Effector memory CD4-positive, alpha-beta T cell (primary cell): ENCODE results near the gene WWC1.
"Not testable (repeated sequence)": the region's sequence is repeated elsewhere in the genome, so short reads cannot be mapped to it uniquely, and the experiment has no call there.

Experiments used
- DNase-seq, 3 donors: peaks; one replicate each; pipeline ENCODE4 v3.0.0-alpha.2; 2020
- H3K27ac ChIP-seq: 2 replicates; pipeline ENCODE4 v1.7.0; 2013; ENCODE audit warnings: mild to moderate bottlenecking, low read length, moderate library complexity; ENCODE audit not compliant: insufficient read depth, poor library complexity, severe bottlenecking
- H3K27me3 ChIP-seq: replicated peaks from 2 replicates; pipeline ENCODE4 v1.7.0; 2013; ENCODE audit warnings: mild to moderate bottlenecking, low read length; ENCODE audit not compliant: insufficient read depth, control insufficient read depth, poor library complexity, severe bottlenecking
- H3K36me3 ChIP-seq: 2 replicates; pipeline ENCODE4 v1.7.0; 2013; ENCODE audit warnings: mild to moderate bottlenecking, low read length, moderate library complexity; ENCODE audit not compliant: control insufficient read depth, insufficient read depth
- H3K4me1 ChIP-seq: 2 replicates; pipeline ENCODE4 v1.7.0; 2013; ENCODE audit warnings: low read length, mild to moderate bottlenecking; ENCODE audit not compliant: control insufficient read depth, insufficient read depth, poor library complexity, severe bottlenecking
- H3K4me3 ChIP-seq: 2 replicates; pipeline ENCODE4 v1.7.0; 2013; ENCODE audit warnings: low read length, low read depth, mild to moderate bottlenecking; ENCODE audit not compliant: insufficient read depth, poor library complexity, severe bottlenecking
- H3K9me3 ChIP-seq: 2 replicates; pipeline ENCODE4 v1.7.0; 2013; ENCODE audit warnings: mild to moderate bottlenecking, low read length, moderate library complexity; ENCODE audit not compliant: control insufficient read depth

WWC1 gene

DNA sequence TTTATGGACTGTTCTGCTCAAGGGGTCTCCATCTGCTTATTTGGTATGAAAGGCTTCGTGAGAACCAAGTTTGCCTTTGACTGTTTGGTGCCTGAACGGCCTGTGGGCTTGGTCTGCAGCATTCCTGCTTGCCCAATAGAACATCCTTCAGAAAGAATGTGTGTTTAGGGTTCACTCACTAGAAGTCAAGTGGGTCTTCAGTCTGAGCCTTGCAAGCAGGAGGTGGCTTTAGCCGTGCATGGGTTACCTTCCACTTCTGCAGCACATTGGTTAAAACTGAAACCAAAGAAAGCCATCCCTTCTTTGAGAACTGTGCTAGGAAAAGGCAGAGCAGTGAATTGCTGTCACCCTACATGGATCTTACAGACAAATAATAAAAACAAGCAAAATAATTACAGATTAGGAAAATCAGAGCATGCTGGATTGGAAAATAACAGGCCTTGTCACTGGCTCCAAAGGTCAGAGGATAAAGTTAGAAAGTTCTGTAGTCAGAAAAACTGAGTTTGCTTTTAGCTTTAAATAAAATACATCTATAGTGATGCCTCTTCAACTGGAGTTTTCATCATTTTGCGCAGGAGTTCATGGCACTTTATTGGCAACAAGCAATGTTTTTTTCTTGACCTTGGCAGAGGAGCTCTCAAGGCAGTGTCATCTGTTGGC, 16.6 kb downstream of the WWC1 start:
- Histone ChIP-seq H3K4me3 (no peak overlapping the region), H3K36me3 (no peaks in the 10 kb centered on the region), H3K4me1 (no peaks in the 10 kb centered on the region), H3K9me3 (no peaks in the 10 kb centered on the region), H3K27ac (no peak overlapping the region), H3K27me3 (no peaks in the 10 kb centered on the region)
- no peak for DNase-seq

DNA sequence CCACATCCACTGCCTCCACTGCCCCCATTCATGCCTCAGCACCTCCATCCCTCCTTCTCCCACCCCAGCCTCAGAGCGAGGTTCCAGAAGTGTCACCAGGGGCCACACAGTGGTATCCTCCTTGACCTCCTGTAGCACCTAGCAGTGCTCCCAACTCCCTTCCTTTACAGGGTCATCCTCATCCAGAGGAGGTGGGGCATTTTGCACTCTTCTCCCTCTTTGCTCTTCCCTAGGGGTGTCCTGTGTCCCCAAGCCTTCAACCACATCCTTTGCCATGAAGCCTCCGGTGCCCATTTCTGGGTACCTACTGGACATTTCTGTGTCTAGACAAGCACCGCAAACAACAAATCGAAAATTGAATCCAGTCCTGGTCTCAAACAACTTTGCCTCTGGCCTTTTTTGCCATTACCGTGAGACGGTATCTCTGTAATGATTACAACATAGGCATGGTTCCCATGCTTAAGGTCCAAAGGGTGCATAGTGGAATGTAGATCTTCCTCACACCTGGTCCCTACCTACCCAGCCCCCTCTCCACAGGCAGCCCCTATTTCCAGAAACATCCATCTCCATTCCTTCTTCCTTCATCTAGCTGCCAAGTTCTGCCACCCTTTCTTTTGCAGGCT, 17.6 kb downstream of the WWC1 start:
- H3K36me3 ChIP-seq: no peaks in the 10 kb centered on the region
- no peak overlapping the region for H3K27ac ChIP-seq
- no peaks in the 10 kb centered on the region for H3K4me1 ChIP-seq
- DNase-seq: no peak
- no peaks in the 10 kb centered on the region for H3K27me3 ChIP-seq
- H3K9me3 ChIP-seq: no peaks in the 10 kb centered on the region
- no peak overlapping the region for H3K4me3 ChIP-seq

DNA sequence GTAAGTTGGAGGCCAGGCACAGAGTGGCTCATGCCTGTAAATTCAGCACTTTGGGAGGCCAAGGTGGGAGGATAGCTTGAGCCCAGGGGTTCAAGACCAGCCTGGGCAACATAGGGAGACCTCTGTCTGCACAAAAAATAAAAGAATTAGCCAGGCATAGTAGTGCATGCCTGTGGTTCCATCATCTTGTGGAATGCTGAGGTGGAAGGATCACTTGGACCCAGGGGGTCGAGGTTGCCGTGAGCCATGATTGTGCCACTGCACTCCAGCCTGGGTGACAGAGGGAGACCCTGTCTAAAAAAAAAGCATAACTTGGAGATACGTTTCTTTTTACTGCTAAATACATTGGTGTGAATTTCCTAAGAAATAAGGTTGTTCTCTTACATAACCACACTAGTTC, 19.1 kb downstream of the WWC1 start:
- H3K9me3 ChIP-seq, H3K4me3 ChIP-seq, H3K4me1 ChIP-seq, H3K27me3 ChIP-seq, DNase-seq, H3K36me3 ChIP-seq, H3K27ac ChIP-seq: not testable (repeated sequence)

- H3K4me1 ChIP-seq: no peaks in the 10 kb centered on the region
- H3K4me3 ChIP-seq: no peak overlapping the region
- no peaks in the 10 kb centered on the region for H3K27me3 ChIP-seq
- H3K36me3 ChIP-seq: no peaks in the 10 kb centered on the region
- no peak for DNase-seq
- no peak overlapping the region for H3K27ac ChIP-seq
- no peaks in the 10 kb centered on the region for H3K9me3 ChIP-seq
These were observed 19.7 kb downstream of the WWC1 start for GRCh38 chr5:168311061-168311566.

DNA sequence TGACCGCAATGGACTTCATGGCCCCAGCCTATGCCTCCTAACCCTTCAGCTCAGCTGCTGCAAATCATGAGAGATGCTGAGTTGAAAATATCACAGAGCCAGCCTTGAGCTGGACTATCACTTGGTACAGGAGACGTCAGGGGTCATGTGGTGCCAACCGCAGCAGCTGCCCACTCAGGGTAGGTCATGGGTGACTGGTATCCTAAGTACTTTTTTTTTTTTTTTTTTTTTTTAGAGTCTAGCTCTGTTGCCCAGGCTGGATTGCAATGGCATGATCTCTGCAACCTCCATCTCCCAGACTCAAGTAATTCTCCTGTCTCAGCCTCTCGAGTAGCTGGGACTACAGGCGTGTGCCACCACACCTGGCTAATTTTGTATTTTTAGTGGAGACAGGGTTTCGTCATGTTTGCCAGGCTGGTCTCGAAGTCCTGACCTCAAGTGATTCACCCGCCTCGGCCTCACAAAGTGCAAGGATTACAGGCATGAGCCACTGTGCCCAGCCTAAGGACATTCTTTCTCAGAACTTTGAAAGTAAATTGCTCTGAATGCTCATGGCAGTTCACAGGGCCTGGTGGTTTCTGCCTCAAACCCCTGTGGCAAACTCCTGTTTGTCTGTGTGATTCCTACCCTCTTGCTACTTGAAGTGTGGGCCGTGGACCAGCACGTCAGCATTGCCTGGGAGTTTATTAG, 21.3 kb downstream of the WWC1 start:
- H3K4me3 ChIP-seq: no peak overlapping the region
- no peak for DNase-seq
- H3K36me3 ChIP-seq: no peaks in the 10 kb centered on the region
- H3K4me1 ChIP-seq: no peaks in the 10 kb centered on the region
- no peaks in the 10 kb centered on the region for H3K27me3 ChIP-seq
- no peaks in the 10 kb centered on the region for H3K9me3 ChIP-seq
- H3K27ac ChIP-seq: no peak overlapping the region

GRCh38 chr5:168313596-168314204, 22.3 kb downstream of the WWC1 start:
- H3K36me3 ChIP-seq: no peaks in the 10 kb centered on the region
- H3K4me1 ChIP-seq: no peaks in the 10 kb centered on the region
- no peak for DNase-seq

GRCh38 chr5:168314735-168315411, 23.4 kb downstream of the WWC1 start:
- no peaks in the 10 kb centered on the region for H3K27me3 ChIP-seq
- H3K36me3 ChIP-seq: no peaks in the 10 kb centered on the region
- H3K27ac ChIP-seq: no peak overlapping the region
- no peak for DNase-seq
- H3K9me3 ChIP-seq: no peaks in the 10 kb centered on the region
- no peaks in the 10 kb centered on the region for H3K4me1 ChIP-seq
- H3K4me3 ChIP-seq: no peak overlapping the region

More at GRCh38 chr5:168313596-168314204, 22.3 kb downstream of the WWC1 start:
- no peaks in the 10 kb centered on the region for H3K27me3 ChIP-seq
- no peak overlapping the region for H3K27ac ChIP-seq
- no peaks in the 10 kb centered on the region for H3K9me3 ChIP-seq
- H3K4me3 ChIP-seq: no peak overlapping the region

DNA sequence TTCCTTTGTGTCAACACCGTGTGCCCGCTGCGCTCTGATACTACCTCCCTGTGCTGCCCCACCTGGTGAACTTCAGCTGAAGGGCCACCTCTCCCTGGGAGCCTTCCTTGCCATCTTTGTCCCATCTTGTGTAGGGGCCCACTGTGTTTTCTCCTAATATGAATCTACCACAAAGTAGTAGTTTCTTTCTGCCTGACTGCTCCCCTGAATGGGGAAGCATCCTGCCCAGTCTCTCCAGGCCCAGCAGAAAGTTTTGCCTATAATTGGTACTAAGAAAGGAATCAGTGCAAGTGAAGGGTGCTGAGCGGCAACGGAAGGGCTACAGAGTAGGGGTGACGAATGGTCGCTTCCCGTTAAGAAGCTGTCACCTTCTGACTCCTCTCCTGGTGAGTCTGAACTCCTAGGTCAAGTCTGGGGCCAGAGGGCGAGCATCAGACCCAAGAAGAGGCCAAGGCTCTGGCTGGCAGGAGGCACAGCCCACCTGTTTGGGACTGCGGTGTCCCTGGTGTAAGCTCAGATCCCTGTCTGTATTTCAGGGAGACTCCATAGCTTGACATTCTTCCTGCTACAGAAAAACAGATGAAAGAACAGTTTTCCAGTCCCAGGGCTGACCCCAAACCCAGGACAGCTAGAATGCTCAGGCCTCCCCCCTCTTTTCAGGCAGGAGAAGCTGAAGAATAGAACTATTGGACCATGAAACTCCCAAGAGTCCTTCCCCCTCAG, 24.1 kb downstream of the WWC1 start:
- H3K4me1 ChIP-seq: no peaks in the 10 kb centered on the region
- H3K27ac ChIP-seq: no peak overlapping the region
- no peak for DNase-seq
- H3K4me3 ChIP-seq: no peak overlapping the region
- H3K27me3 ChIP-seq: no peaks in the 10 kb centered on the region
- H3K9me3 ChIP-seq: no peaks in the 10 kb centered on the region
- H3K36me3 ChIP-seq: no peaks in the 10 kb centered on the region

- H3K4me3 ChIP-seq: no peak overlapping the region
- H3K36me3 ChIP-seq: no peaks in the 10 kb centered on the region
- H3K27me3 ChIP-seq: no peaks in the 10 kb centered on the region
- DNase-seq: no peak
- no peak overlapping the region for H3K27ac ChIP-seq
- no peaks in the 10 kb centered on the region for H3K9me3 ChIP-seq
- no peaks in the 10 kb centered on the region for H3K4me1 ChIP-seq
These were observed 24.7 kb downstream of the WWC1 start for GRCh38 chr5:168316139-168316578.
